NAMALWA (cell line): ENCODE results near the gene MAGED4B.
"Not testable (repeated sequence)": the region's sequence is repeated elsewhere in the genome, so short reads cannot be mapped to it uniquely, and the experiment has no call there.

Source experiments
- DNase-seq: peaks from one replicate; pipeline ENCODE4 v3.0.0-alpha.2; 2015; ENCODE audit warnings: low spot score

Gene MAGED4B, protein sequence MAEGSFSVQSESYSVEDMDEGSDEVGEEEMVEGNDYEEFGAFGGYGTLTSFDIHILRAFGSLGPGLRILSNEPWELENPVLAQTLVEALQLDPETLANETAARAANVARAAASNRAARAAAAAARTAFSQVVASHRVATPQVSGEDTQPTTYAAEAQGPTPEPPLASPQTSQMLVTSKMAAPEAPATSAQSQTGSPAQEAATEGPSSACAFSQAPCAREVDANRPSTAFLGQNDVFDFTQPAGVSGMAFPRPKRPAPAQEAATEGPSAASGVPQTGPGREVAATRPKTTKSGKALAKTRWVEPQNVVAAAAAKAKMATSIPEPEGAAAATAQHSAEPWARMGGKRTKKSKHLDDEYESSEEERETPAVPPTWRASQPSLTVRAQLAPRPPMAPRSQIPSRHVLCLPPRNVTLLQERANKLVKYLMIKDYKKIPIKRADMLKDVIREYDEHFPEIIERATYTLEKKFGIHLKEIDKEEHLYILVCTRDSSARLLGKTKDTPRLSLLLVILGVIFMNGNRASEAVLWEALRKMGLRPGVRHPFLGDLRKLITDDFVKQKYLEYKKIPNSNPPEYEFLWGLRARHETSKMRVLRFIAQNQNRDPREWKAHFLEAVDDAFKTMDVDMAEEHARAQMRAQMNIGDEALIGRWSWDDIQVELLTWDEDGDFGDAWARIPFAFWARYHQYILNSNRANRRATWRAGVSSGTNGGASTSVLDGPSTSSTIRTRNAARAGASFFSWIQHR

DNA sequence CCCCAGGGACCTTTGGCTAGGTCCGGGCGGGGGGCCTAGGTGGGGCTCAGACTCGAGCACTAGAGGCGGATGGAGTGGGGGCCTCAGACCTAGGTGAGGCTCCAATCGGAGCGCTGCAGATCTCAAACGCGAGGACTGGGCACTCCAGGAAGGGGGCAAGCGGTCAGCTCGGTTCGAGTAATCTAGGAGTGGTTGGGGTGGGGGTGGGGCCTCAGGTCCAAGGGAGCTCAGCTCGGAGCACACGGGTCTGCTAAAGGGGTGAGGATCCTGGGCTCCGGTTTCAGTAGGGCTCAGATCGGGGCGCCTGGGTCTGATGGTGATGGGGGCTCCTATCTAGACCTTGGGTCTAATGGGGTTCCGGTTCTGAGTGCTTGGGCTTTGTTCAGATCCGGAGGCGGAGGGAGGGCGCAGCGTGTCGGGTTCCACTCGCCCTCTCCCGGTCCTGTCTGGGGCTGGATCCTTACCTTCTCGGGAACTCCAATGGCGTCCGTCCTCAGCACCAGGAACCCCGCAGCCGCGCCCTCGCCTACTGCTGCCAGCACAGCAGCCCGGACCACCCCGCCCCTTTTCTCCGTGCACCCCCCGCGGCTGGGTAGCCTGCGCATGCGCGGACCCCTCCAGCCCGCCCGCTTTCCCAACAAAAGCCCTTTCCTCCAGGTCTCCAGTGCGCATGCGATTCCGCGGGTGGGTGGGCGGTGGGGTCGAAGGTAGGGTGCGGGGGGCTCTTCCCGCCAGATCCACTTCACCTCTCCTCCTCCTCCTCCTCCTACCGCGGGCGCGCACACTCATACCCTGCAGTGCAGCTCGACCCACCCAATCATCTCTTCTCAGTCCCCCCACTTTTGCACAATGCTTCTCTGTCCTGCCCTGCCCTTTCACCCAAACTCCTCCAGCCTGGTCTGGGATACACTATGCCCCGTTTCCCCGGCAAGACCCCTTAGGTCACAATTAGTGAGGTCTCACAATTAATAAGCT is at the start of gene MAGED4B:
MAGED4B (minus strand) TSS at position 518 of the 975 bp plus-strand sequence. CDS start 1,011 bp downstream, outside the sequence.
- DNase-seq, result not testable (repeated sequence)

- no peak for DNase-seq
Observed at GRCh38 chrX:52118262-52118661, 49.3 kb upstream of the MAGED4B start.

DNA sequence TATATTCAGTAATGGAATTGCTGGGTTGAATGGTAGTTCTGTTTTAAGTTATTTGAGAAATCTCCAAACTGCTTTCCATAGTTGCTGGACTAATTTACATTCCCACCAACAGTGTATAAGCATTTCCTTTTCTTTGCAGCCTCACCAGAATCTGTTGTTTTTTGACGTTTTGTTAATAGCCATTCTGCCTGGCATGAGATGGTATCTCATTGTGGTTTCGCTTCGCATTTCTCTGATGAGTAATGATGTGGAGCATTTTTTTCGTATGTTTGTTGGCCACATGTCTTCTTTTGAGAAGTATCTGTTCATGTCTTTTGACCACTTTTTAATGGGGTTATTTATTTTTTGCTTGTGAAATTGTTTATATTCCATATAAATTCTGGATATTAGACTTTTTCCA is 13.6 kb upstream of the MAGED4B start:
- peak; percentile 1 for DNase-seq

DNA sequence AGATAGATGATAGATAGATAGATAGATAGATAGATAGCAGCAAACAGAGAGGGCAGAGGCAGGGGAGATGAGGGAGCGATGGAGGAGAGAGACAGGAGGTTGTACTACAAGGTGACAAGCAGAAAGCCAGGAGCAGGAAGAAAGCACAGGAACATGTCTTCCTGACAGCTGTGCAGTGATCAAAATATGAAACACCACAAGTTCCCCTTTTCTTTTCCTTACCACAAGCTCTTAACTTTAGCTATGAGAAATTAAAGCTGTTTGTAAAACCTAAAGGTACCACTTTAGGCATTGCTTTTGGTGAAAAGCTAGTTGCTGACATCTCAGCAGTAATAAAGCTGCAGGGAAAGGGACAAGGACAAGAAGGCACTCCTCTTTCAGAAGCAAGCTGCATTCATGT is 9.1 kb upstream of the MAGED4B start:
- peak; percentile 23 for DNase-seq

GRCh38 chrX:52042288-52042687 is 26.7 kb downstream of the MAGED4B start:
- not testable (repeated sequence) for DNase-seq

GRCh38 chrX:52034211-52034610 is 34.8 kb downstream of the MAGED4B start:
- no peak for DNase-seq

- DNase-seq, result no peak
Observed at GRCh38 chrX:52031371-52031770, 37.6 kb downstream of the MAGED4B start.

- DNase-seq, result no peak
Observed at GRCh38 chrX:52015794-52016193, 53.2 kb downstream of the MAGED4B start.
